MCF 10A (cell line): ENCODE data around the gene PDCD2. TPM values are rescaled to one million over a fixed set of nuclear protein-coding genes. Genes with fewer than 3 reads are reported as not detected.

Source experiments
- BruUV-seq: library from RNA; stranded (reverse); fragments of 400-500 nt; replicated peaks from 2 replicates; lab custom pipeline; 2021; lab: Mats Ljungman, UMichigan
- CTCF ChIA-PET: fragments of 300-600 bp; sonication (Branson Sonifier 250); formaldehyde crosslinking; extraction: SDS; loops from one replicate; lab custom pipeline; 2021; ENCODE audit warnings: antibody characterized with exemption, inconsistent platforms; lab: Yijun Ruan, JAX
- POLR2A ChIA-PET: fragments of 300-600, 350-650 bp; sonication (Branson Sonifier 250); formaldehyde crosslinking; extraction: SDS; loops from one replicate; lab custom pipeline; 2020; ENCODE audit warnings: antibody characterized with exemption, inconsistent platforms; lab: Yijun Ruan, JAX
- DNase-seq: peaks from one replicate; pipeline ENCODE4 v3.0.0-alpha.2; 2018; ENCODE audit not compliant: unreplicated experiment
- H3K27ac Mint-ChIP-seq: one replicate; pipeline ENCODE4 v1.8.0; 2022; ENCODE audit warnings: mild to moderate bottlenecking, low read depth, mixed read lengths; ENCODE audit not compliant: unreplicated experiment
- H3K27me3 Mint-ChIP-seq: one replicate; pipeline ENCODE4 v1.8.0; 2022; ENCODE audit warnings: mixed read lengths; ENCODE audit not compliant: insufficient read depth, unreplicated experiment
- H3K36me3 Mint-ChIP-seq: one replicate; pipeline ENCODE4 v1.8.0; 2022; ENCODE audit warnings: mild to moderate bottlenecking, moderate library complexity, mixed read lengths; ENCODE audit not compliant: insufficient read depth, unreplicated experiment
- H3K4me1 Mint-ChIP-seq: one replicate; pipeline ENCODE4 v1.8.0; 2022; ENCODE audit warnings: mixed read lengths; ENCODE audit not compliant: insufficient read depth, unreplicated experiment
- H3K4me3 Mint-ChIP-seq: one replicate; pipeline ENCODE4 v1.8.0; 2022; ENCODE audit warnings: mild to moderate bottlenecking, moderate library complexity, mixed read lengths; ENCODE audit not compliant: unreplicated experiment
- H3K9me3 Mint-ChIP-seq: one replicate; pipeline ENCODE4 v1.8.0; 2022; ENCODE audit warnings: mixed read lengths; ENCODE audit not compliant: unreplicated experiment
- CTCF ChIP-seq: fragments of 200-600 bp; IDR thresholded peaks from one replicate; pipeline ENCODE4 v1.8.0; 2022; ENCODE audit warnings: antibody characterized with exemption, mild to moderate bottlenecking; ENCODE audit not compliant: unreplicated experiment
- intact Hi-C: fragments of 100-400 bp; cut with micrococcal nuclease; formaldehyde crosslinking; loops from 2 replicates; pipeline ENCODE4 v1.14.1; 2022
- total RNA-seq: library from RNA; stranded (reverse); gene quantifications from 2 replicates; pipeline ENCODE4 v1.2.3, GENCODE V29; 2022

The PDCD2 gene
- total RNA-seq, 1 experiment from 2014 or later: 101 TPM

GRCh38 chr6:170525795-170526194, 58.6 kb downstream of the PDCD2 start:
- intact Hi-C loops: no loop called here
- no peaks in the 10 kb centered on the region for H3K9me3 Mint-ChIP-seq
- no peak overlapping the region for H3K27ac Mint-ChIP-seq
- no peak for TF ChIP-seq CTCF
- H3K4me3 Mint-ChIP-seq: no peak overlapping the region
- peaks cover 4% of the 10 kb centered on the region for H3K27me3 Mint-ChIP-seq
- BruUV-seq: no TSS peak
- ChIA-PET CTCF (interaction anchor here (1.0 kb wide), 1 partner anchor 694 kb away, joined by 3 read pairs; no protein-coding TSS in a partner anchor), POLR2A (interaction anchor here (0.6 kb wide), 1 partner anchor 15 kb away, joined by 3 read pairs; no protein-coding TSS in a partner anchor)
- no peaks in the 10 kb centered on the region for H3K4me1 Mint-ChIP-seq
- no peaks in the 10 kb centered on the region for H3K36me3 Mint-ChIP-seq
- no peak for DNase-seq

Other genes with a start within 250 kb of the PDCD2 start
- gene PSMB1, start 31.3 kb downstream of the PDCD2 start, total RNA-seq: 144 and 161 TPM in 2 replicates
- gene TBP, start 30.3 kb downstream of the PDCD2 start, total RNA-seq: 15.8 and 20.7 TPM in 2 replicates